A673 (cell line): ENCODE results near the gene ERMP1. TPM values are rescaled to one million over a fixed set of nuclear protein-coding genes. Genes with fewer than 3 reads are reported as not detected.

Source experiments
- BruUV-seq: library from RNA; stranded (reverse); fragments of 400-500 nt; replicated peaks from 2 replicates; lab custom pipeline; 2021; lab: Mats Ljungman, UMichigan
- CTCF ChIA-PET: fragments of 300-600 bp; sonication (Branson Sonifier 250); formaldehyde crosslinking; loops from one replicate; lab custom pipeline; 2022; ENCODE audit warnings: antibody characterized with exemption; lab: Charles Lee
- POLR2A ChIA-PET: fragments of 300-600 bp; sonication (Branson Sonifier 250); formaldehyde crosslinking; loops from one replicate; lab custom pipeline; 2022; ENCODE audit warnings: antibody characterized with exemption; ENCODE audit not compliant: low non-redundant PET; lab: Charles Lee
- DNase-seq: peaks from one replicate; pipeline ENCODE4 v3.0.0-alpha.2; 2015; ENCODE audit warnings: low spot score
- H3K27ac ChIP-seq: fragments of 200-600 bp; sonication (generic); 2 replicates; pipeline ENCODE4 v1.5.1; 2016; ENCODE audit warnings: mixed run types, low read depth, mild to moderate bottlenecking, mixed read lengths, antibody characterized with exemption, low read length; ENCODE audit not compliant: poor library complexity, severe bottlenecking
- H3K27me3 ChIP-seq: fragments of 200-600 bp; sonication (generic); replicated peaks from 2 replicates; pipeline ENCODE4 v1.6.1; 2017; ENCODE audit warnings: mixed run types, low read depth, mild to moderate bottlenecking, mixed read lengths, antibody characterized with exemption, low read length; ENCODE audit not compliant: insufficient read depth, poor library complexity
- H3K36me3 ChIP-seq: fragments of 200-600 bp; sonication (generic); 2 replicates; pipeline ENCODE4 v1.6.1; 2016; ENCODE audit warnings: mixed run types, mild to moderate bottlenecking, mixed read lengths, antibody characterized with exemption, low read length; ENCODE audit not compliant: insufficient read depth, poor library complexity, severe bottlenecking
- H3K4me1 ChIP-seq: fragments of 200-600 bp; sonication (generic); 2 replicates; pipeline ENCODE4 v1.6.1; 2017; ENCODE audit warnings: mixed run types, mild to moderate bottlenecking, mixed read lengths, antibody characterized with exemption, low read length; ENCODE audit not compliant: insufficient read depth, poor library complexity, severe bottlenecking
- H3K4me3 ChIP-seq: fragments of 200-600 bp; sonication (generic); 2 replicates; pipeline ENCODE4 v1.5.1; 2016; ENCODE audit warnings: low read depth, mixed run types, mild to moderate bottlenecking, mixed read lengths, low read length; ENCODE audit not compliant: poor library complexity, severe bottlenecking
- H3K9me3 ChIP-seq: fragments of 200-600 bp; sonication (generic); 2 replicates; pipeline ENCODE4 v1.6.1; 2016; ENCODE audit warnings: mixed run types, low read depth, mild to moderate bottlenecking, mixed read lengths, antibody characterized with exemption, low read length; ENCODE audit not compliant: poor library complexity, severe bottlenecking
- CTCF ChIP-seq: fragments of 300-800, 200-600 bp; sonication (generic); conservative IDR thresholded peaks from 2 replicates; pipeline ENCODE4 v1.5.1; 2017; ENCODE audit warnings: low read depth, mild to moderate bottlenecking, antibody characterized with exemption, low read length, moderate library complexity, mixed read lengths
- EZH2 ChIP-seq: fragments of 200-600 bp; sonication (generic); IDR thresholded peaks from 2 replicates; pipeline ENCODE4 v1.6.1; 2017; ENCODE audit warnings: borderline replicate concordance, low read depth, mild to moderate bottlenecking, mixed read lengths, antibody characterized with exemption, low read length; ENCODE audit not compliant: poor library complexity, severe bottlenecking
- intact Hi-C: fragments of 100-400 bp; cut with micrococcal nuclease; formaldehyde crosslinking; loops from one replicate; pipeline ENCODE4 v1.10.0; 2022; ENCODE audit not compliant: unreplicated experiment
- total RNA-seq: library from RNA; stranded (reverse); gene quantifications from 2 replicates; pipeline ENCODE4 v1.2.3, GENCODE V29; 2021

Gene ERMP1
- total RNA-seq, 1 experiment from 2014 or later: 11.5 TPM

GRCh38 chr9:5870691-5871090 is 37.8 kb upstream of the ERMP1 start:
- CTCF ChIA-PET: no interaction called here

GRCh38 chr9:5870020-5870339 is 37.1 kb upstream of the ERMP1 start:
- no peaks in the 10 kb centered on the region for H3K36me3 ChIP-seq
- no peaks in the 10 kb centered on the region for H3K4me1 ChIP-seq
- CTCF ChIA-PET: no interaction called here
- no peak overlapping the region for H3K4me3 ChIP-seq
- no peaks in the 10 kb centered on the region for H3K27me3 ChIP-seq
- POLR2A ChIA-PET: no interaction called here
- TF ChIP-seq EZH2: no peak
- no peak for TF ChIP-seq CTCF
- DNase-seq: no peak
- BruUV-seq: no TSS peak
- no peaks in the 10 kb centered on the region for H3K9me3 ChIP-seq
- no peak overlapping the region for H3K27ac ChIP-seq
- intact Hi-C loops: no loop called here

More at GRCh38 chr9:5870691-5871090, 37.8 kb upstream of the ERMP1 start:
- no peak for TF ChIP-seq EZH2
- TF ChIP-seq CTCF: no peak
- Histone ChIP-seq H3K27me3 (no peaks in the 10 kb centered on the region), H3K9me3 (no peaks in the 10 kb centered on the region), H3K4me3 (no peak overlapping the region), H3K27ac (no peak overlapping the region), H3K36me3 (no peaks in the 10 kb centered on the region), H3K4me1 (no peaks in the 10 kb centered on the region)
- BruUV-seq: no TSS peak
- DNase-seq: no peak
- POLR2A ChIA-PET: no interaction called here
- intact Hi-C loops: no loop called here

GRCh38 chr9:5869315-5870019 is 36.5 kb upstream of the ERMP1 start:
- Histone ChIP-seq H3K4me1 (no peaks in the 10 kb centered on the region), H3K4me3 (no peak overlapping the region), H3K27me3 (no peaks in the 10 kb centered on the region), H3K27ac (no peak overlapping the region), H3K9me3 (no peaks in the 10 kb centered on the region), H3K36me3 (no peaks in the 10 kb centered on the region)
- CTCF ChIA-PET: no interaction called here
- no peak for DNase-seq
- POLR2A ChIA-PET: interaction anchor here (0.6 kb wide), 1 partner anchor 83 kb away, joined by 3 read pairs; no protein-coding TSS in a partner anchor
- peak; percentile 46 for TF ChIP-seq CTCF
- no peak for TF ChIP-seq EZH2
- no TSS peak for BruUV-seq
- intact Hi-C loops: no loop called here
